ENCODE data around the gene C20orf144. TPM values are rescaled to one million over a fixed set of nuclear protein-coding genes. Genes with fewer than 3 reads are reported as not detected.

C20orf144 gene
- total RNA-seq, 8 experiments from 2014 or later = 0.79 to 3.2 (median 1.3) TPM

GRCh38 chr20:33701629-33702450 lies 39.7 kb downstream of the C20orf144 start:
- Histone ChIP-seq H3K27ac (no peak overlapping the region), H3K4me3 (no peak overlapping the region), H3K4me1 (replicated peaks in 1 of 2) (no peaks in the 10 kb centered on the region)
- 17 to 96% (median 87%) methylated on average over 1 to 5 of the region's 27 CpGs for WGBS, 10 experiments
- in situ Hi-C loops (cut with MboI; ENCODE audit: low pct_unique_long_range_greater_than_20kb in 2 of 9, low sequenced_read_pairs in 9 of 9, unreplicated experiment in 9 of 9) = no loop called here
- no peak for ATAC-seq (replicated peaks in 6 of 8)

- peak in 1 of 8 experiments; percentile 12 for ATAC-seq (replicated peaks in 6 of 8)
- no peak overlapping the region for H3K27ac ChIP-seq
- 40 to 94% (median 77%) methylated on average over 1 to 5 of the region's 5 CpGs; no CpG with 5 or more reads in 4 of the 10 experiments for WGBS, 10 experiments
Observed at GRCh38 chr20:33702861-33703260, 40.7 kb downstream of the C20orf144 start.

GRCh38 chr20:33703498-33704137 lies 41.5 kb downstream of the C20orf144 start:
- in situ Hi-C loops (cut with MboI; ENCODE audit: low pct_unique_long_range_greater_than_20kb in 2 of 9, low sequenced_read_pairs in 9 of 9, unreplicated experiment in 9 of 9) = no loop called here
- ATAC-seq (replicated peaks in 6 of 8) = no peak
- no peak overlapping the region for H3K4me3 ChIP-seq
- no peak overlapping the region for H3K27ac ChIP-seq
- no peaks in the 10 kb centered on the region for H3K4me1 ChIP-seq (replicated peaks in 1 of 2)
- WGBS, 10 experiments = 58 to 100% (median 90%) methylated on average over 1 to 4 of the region's 8 CpGs; no CpG with 5 or more reads in 5 of the 10 experiments

More at GRCh38 chr20:33702861-33703260, 40.7 kb downstream of the C20orf144 start:
- H3K4me1 ChIP-seq (replicated peaks in 1 of 2) = no peaks in the 10 kb centered on the region
- no peak overlapping the region for H3K4me3 ChIP-seq
- in situ Hi-C loops (cut with MboI; ENCODE audit: low pct_unique_long_range_greater_than_20kb in 2 of 9, low sequenced_read_pairs in 9 of 9, unreplicated experiment in 9 of 9) = no loop called here

- Histone ChIP-seq H3K4me1 (replicated peaks in 1 of 2) (no peaks in the 10 kb centered on the region), H3K4me3 (no peak overlapping the region), H3K27ac (no peak overlapping the region)
- ATAC-seq (replicated peaks in 6 of 8) = peak in 4 of 8 experiments; percentile 15 to 97 (median 66)
- WGBS, 10 experiments = 76 to 100% (median 87%) methylated on average over 1 to 6 of the region's 11 CpGs; no CpG with 5 or more reads in 1 of the 10 experiments
- in situ Hi-C loops (cut with MboI; ENCODE audit: low pct_unique_long_range_greater_than_20kb in 2 of 9, low sequenced_read_pairs in 9 of 9, unreplicated experiment in 9 of 9) = no loop called here
Observed at GRCh38 chr20:33704197-33704924, 42.2 kb downstream of the C20orf144 start.

GRCh38 chr20:33707668-33708067 lies 45.5 kb downstream of the C20orf144 start:
- Histone ChIP-seq H3K4me3 (no peak overlapping the region), H3K27ac (no peak overlapping the region), H3K4me1 (replicated peaks in 1 of 2) (no peaks in the 10 kb centered on the region)
- WGBS, 10 experiments = 77 to 100% (median 95%) methylated on average over 1 to 11 of the region's 11 CpGs; no CpG with 5 or more reads in 2 of the 10 experiments
- in situ Hi-C loops (cut with MboI; ENCODE audit: low pct_unique_long_range_greater_than_20kb in 2 of 9, low sequenced_read_pairs in 9 of 9, unreplicated experiment in 9 of 9) = no loop called here
- ATAC-seq (replicated peaks in 6 of 8) = no peak

- no CpG with 5 or more reads among the region's 2 CpGs for WGBS, 10 experiments
- peak in 1 of 8 experiments; percentile 74 for ATAC-seq (replicated peaks in 6 of 8)
- no peak overlapping the region for H3K4me3 ChIP-seq
Observed at GRCh38 chr20:33709398-33709797, 47.3 kb downstream of the C20orf144 start.

GRCh38 chr20:33709905-33710541 lies 47.9 kb downstream of the C20orf144 start:
- no peak overlapping the region for H3K27ac ChIP-seq
- in situ Hi-C loops (cut with MboI; ENCODE audit: low pct_unique_long_range_greater_than_20kb in 2 of 9, low sequenced_read_pairs in 9 of 9, unreplicated experiment in 9 of 9) = no loop called here

More at GRCh38 chr20:33709398-33709797, 47.3 kb downstream of the C20orf144 start:
- in situ Hi-C loops (cut with MboI; ENCODE audit: low pct_unique_long_range_greater_than_20kb in 2 of 9, low sequenced_read_pairs in 9 of 9, unreplicated experiment in 9 of 9) = no loop called here
- no peaks in the 10 kb centered on the region for H3K4me1 ChIP-seq (replicated peaks in 1 of 2)
- H3K27ac ChIP-seq = no peak overlapping the region

GRCh38 chr20:33710681-33711445 lies 48.7 kb downstream of the C20orf144 start:
- no peak for ATAC-seq (replicated peaks in 6 of 8)
- in situ Hi-C loops (cut with MboI; ENCODE audit: low pct_unique_long_range_greater_than_20kb in 2 of 9, low sequenced_read_pairs in 9 of 9, unreplicated experiment in 9 of 9) = no loop called here
- H3K4me3 ChIP-seq = no peak overlapping the region
- H3K27ac ChIP-seq = no peak overlapping the region
- WGBS, 10 experiments = 60 to 95% (median 84%) methylated on average over 1 to 10 of the region's 14 CpGs; no CpG with 5 or more reads in 2 of the 10 experiments
- H3K4me1 ChIP-seq (replicated peaks in 1 of 2) = no peaks in the 10 kb centered on the region

More at GRCh38 chr20:33709905-33710541, 47.9 kb downstream of the C20orf144 start:
- Histone ChIP-seq H3K4me1 (replicated peaks in 1 of 2) (no peaks in the 10 kb centered on the region), H3K4me3 (no peak overlapping the region)
- no CpG with 5 or more reads among the region's 16 CpGs for WGBS, 10 experiments
- ATAC-seq (replicated peaks in 6 of 8) = peak in 1 of 8 experiments; percentile 20

- in situ Hi-C loops (cut with MboI; ENCODE audit: low pct_unique_long_range_greater_than_20kb in 2 of 9, low sequenced_read_pairs in 9 of 9, unreplicated experiment in 9 of 9) = no loop called here
- WGBS, 10 experiments = 43 to 75% methylated on average over 1 of the region's 1 CpG; no CpG with 5 or more reads in 8 of the 10 experiments
- H3K27ac ChIP-seq = no peak overlapping the region
- no peaks in the 10 kb centered on the region for H3K4me1 ChIP-seq (replicated peaks in 1 of 2)
- no peak for ATAC-seq (replicated peaks in 6 of 8)
- no peak overlapping the region for H3K4me3 ChIP-seq
Observed at GRCh38 chr20:33711446-33711738, 49.3 kb downstream of the C20orf144 start.

Other genes with a start within 250 kb of the C20orf144 start
- 10 to 100 TPM in 1 of 8 experiments, 1 to 10 TPM in 7; 3.3 to 14.4 (median 4.8) TPM for gene SNTA1, start 218.6 kb upstream of the C20orf144 start, total RNA-seq
- 10 to 100 TPM in 7 of 8 experiments, 1 to 10 TPM in 1; 4.1 to 24.5 (median 12.5) TPM for gene CBFA2T2, start 172.2 kb upstream of the C20orf144 start, total RNA-seq
- 1 to 10 TPM in 6 of 8 experiments, under 1 TPM in 2; 0.36 to 4.4 (median 1.6) TPM for gene ACTL10, start 4.6 kb downstream of the C20orf144 start, total RNA-seq
- gene NECAB3, start 12.1 kb downstream of the C20orf144 start, total RNA-seq = 10 to 100 TPM; 17.4 to 53.7 (median 25.9) TPM
- 10 to 100 TPM in 3 of 8 experiments, 1 to 10 TPM in 4, under 1 TPM in 1; 0.86 to 31.2 (median 2.2) TPM for gene E2F1, start 24.1 kb downstream of the C20orf144 start, total RNA-seq
- 1 to 10 TPM in 7 of 8 experiments, under 1 TPM in 1; 0.54 to 6.7 (median 2.3) TPM for gene PXMP4, start 58.0 kb downstream of the C20orf144 start, total RNA-seq
- 1 to 10 TPM in 6 of 8 experiments, under 1 TPM in 2; 0.87 to 3.3 (median 1.2) TPM for gene ZNF341, start 69.7 kb downstream of the C20orf144 start, total RNA-seq
- gene CHMP4B, start 149.0 kb downstream of the C20orf144 start, total RNA-seq = 10 to 100 TPM; 30.3 to 74.5 (median 54.4) TPM